K562 (cell line): Measurements from ENCODE around the gene CYTH1. TPM values are rescaled to one million over a fixed set of nuclear protein-coding genes. Genes with fewer than 3 reads are reported as not detected.

Source experiments
- ATAC-seq: fragments of 200-7000 bp; cut with Tn5 transposase; 3 replicates; pipeline ENCODE4 v1.9.1; 2020; ENCODE audit warnings: moderate library complexity
- BruUV-seq: library from RNA; stranded (reverse); fragments of 400-500 nt; replicated peaks from 2 replicates; lab custom pipeline; 2021; lab: Mats Ljungman, UMichigan
- CTCF ChIA-PET: fragments of 300-600 bp; formaldehyde crosslinking; extraction: SDS; loops from one replicate; lab custom pipeline; 2021; ENCODE audit warnings: low intra/inter-chr PET ratio; lab: Yijun Ruan, JAX
- POLR2A ChIA-PET: fragments of 300-600, 350-650 bp; sonication (Branson Sonifier 250); formaldehyde crosslinking; extraction: SDS; loops from one replicate; lab custom pipeline; 2021; ENCODE audit warnings: antibody characterized with exemption, inconsistent platforms; lab: Yijun Ruan, JAX
- DNase-seq, 4 experiments: peaks; one replicate each; pipeline versions ENCODE4 v3.0.0 to v3.0.0-alpha.2; 2011 to 2018; ENCODE audit warnings: low spot score in 3 of 4, mixed read lengths in 3 of 4; ENCODE audit errors: extremely low read depth in 1 of 4
- FAIRE-seq: peaks from 2 replicates; lab custom pipeline; 2011; peaks lifted over from hg19 to GRCh38; lab: Jason Lieb, UNC
- H2AFZ ChIP-seq: 2 replicates; pipeline ENCODE4 v1.6.0; 2011; ENCODE audit warnings: low read depth, low read length, control low read depth, inconsistent platforms
- H3K27ac ChIP-seq: fragments of 200-600 bp; 3 replicates; pipeline ENCODE4 v1.8.0; 2011; ENCODE audit warnings: low read depth, mild to moderate bottlenecking, control low read depth, inconsistent platforms, low read length, moderate library complexity, mixed read lengths; ENCODE audit errors: extremely low read depth
- H3K27me3 ChIP-seq, 2 experiments: fragments of 300-600 bp in 1 of 2; 2 replicates in 1 of 2; 3 replicates in 1 of 2; pipeline versions ENCODE4 v1.6.0 to v1.8.0; 2011; ENCODE audit warnings: inconsistent platforms in 2 of 2, low read length in 2 of 2, mild to moderate bottlenecking in 1 of 2, mixed read lengths in 1 of 2, moderate library complexity in 1 of 2; ENCODE audit not compliant: control insufficient read depth in 2 of 2, insufficient read depth in 2 of 2
- H3K36me3 ChIP-seq: fragments of 300-600 bp; 3 replicates; pipeline ENCODE4 v1.8.0; 2011; ENCODE audit warnings: mild to moderate bottlenecking, low read length, inconsistent platforms; ENCODE audit not compliant: control insufficient read depth, insufficient read depth
- H3K4me1 ChIP-seq, 2 experiments: fragments of 200-600 bp in 1 of 2; replicated peaks in 1 of 2; 2 replicates in 1 of 2; 3 replicates in 1 of 2; pipeline versions ENCODE4 v1.5.1 to v1.8.0; 2011; ENCODE audit warnings: inconsistent platforms in 2 of 2, low read length in 2 of 2, mild to moderate bottlenecking in 1 of 2, mixed read lengths in 1 of 2, moderate library complexity in 1 of 2; ENCODE audit not compliant: control insufficient read depth in 2 of 2, insufficient read depth in 2 of 2
- H3K4me2 ChIP-seq: 2 replicates; pipeline ENCODE4 v1.6.1; 2011; ENCODE audit warnings: low read length, control low read depth, inconsistent platforms, mixed read lengths; ENCODE audit not compliant: insufficient read depth
- H3K4me3 ChIP-seq: fragments of 200-600 bp; sonication (generic), shearing (Covaris generic); 2 replicates; pipeline ENCODE4 v1.5.1; 2016; ENCODE audit warnings: control low read depth, inconsistent platforms
- H3K79me2 ChIP-seq: fragments of 200-600 bp; 3 replicates; pipeline ENCODE4 v1.8.0; 2011; ENCODE audit warnings: low read length, inconsistent platforms; ENCODE audit not compliant: control insufficient read depth, insufficient read depth
- H3K9ac ChIP-seq, 2 experiments: 2 replicates each; pipeline versions ENCODE4 v1.6.0 to v1.6.1; 2011; ENCODE audit warnings: low read depth in 2 of 2, low read length in 2 of 2, control low read depth in 1 of 2, inconsistent platforms in 1 of 2, mild to moderate bottlenecking in 1 of 2, mixed read lengths in 1 of 2; ENCODE audit not compliant: insufficient read depth in 1 of 2
- H3K9me1 ChIP-seq: one replicate; pipeline ENCODE4 v1.6.0; 2011; ENCODE audit warnings: inconsistent platforms, mild to moderate bottlenecking, low read length, moderate library complexity; ENCODE audit not compliant: control insufficient read depth, insufficient read depth
- H3K9me3 ChIP-seq: replicated peaks from 2 replicates; pipeline ENCODE4 v1.5.1; 2011; ENCODE audit warnings: low read depth, low read length, inconsistent platforms; ENCODE audit not compliant: control insufficient read depth, insufficient read depth
- H4K20me1 ChIP-seq: replicated peaks from 2 replicates; pipeline ENCODE4 v1.6.1; 2011; ENCODE audit warnings: low read length, inconsistent platforms, mixed read lengths; ENCODE audit not compliant: control insufficient read depth, insufficient read depth
- ELK3 ChIP-seq: fragments of 450-650 bp; formaldehyde crosslinking; IDR thresholded peaks from 2 replicates; pipeline ENCODE4 v1.4.0; 2020; ENCODE audit warnings: mild to moderate bottlenecking
- EP400 ChIP-seq: fragments of 450-650 bp; IDR thresholded peaks from 2 replicates; pipeline ENCODE4 v1.6.1; 2017; ENCODE audit warnings: antibody characterized with exemption, mild to moderate bottlenecking, moderate library complexity
- HMBOX1 ChIP-seq: sonication (generic); IDR thresholded peaks from 2 replicates; pipeline ENCODE4 v1.6.1; 2016
- POLR2A ChIP-seq: fragments of 450-650 bp; conservative IDR thresholded peaks from 2 replicates; pipeline ENCODE4 v1.6.1; 2016
- SAFB ChIP-seq: fragments of 200-400 bp; formaldehyde crosslinking; IDR thresholded peaks from 2 replicates; pipeline ENCODE4 v1.6.1; 2017; ENCODE audit warnings: low read depth, low read length, borderline replicate concordance
- SRSF9 ChIP-seq: fragments of 200-400 bp; formaldehyde crosslinking; IDR thresholded peaks from 2 replicates; pipeline ENCODE4 v1.6.1; 2017; ENCODE audit warnings: low read depth, low read length, borderline replicate concordance
- TAF9B ChIP-seq: fragments of 450-650 bp; IDR thresholded peaks from 2 replicates; pipeline ENCODE4 v1.6.1; 2018; ENCODE audit warnings: mild to moderate bottlenecking; ENCODE audit not compliant: partially characterized antibody
- USF2 ChIP-seq: sonication (generic); formaldehyde crosslinking; IDR thresholded peaks from 2 replicates; pipeline ENCODE4 v1.5.0; 2020; ENCODE audit warnings: missing genetic modification reagents
- ZNF592 ChIP-seq: fragments of 450-650 bp; IDR thresholded peaks from 2 replicates; pipeline ENCODE4 v1.6.1; 2017; ENCODE audit warnings: antibody characterized with exemption, mild to moderate bottlenecking
- WGBS: fragments of 100-300 bp; shearing (Covaris generic); methylation state at CpG from one replicate; pipeline ENCODE4 v1.1.6; 2016; ENCODE audit warnings: low coverage, mixed read lengths; ENCODE audit not compliant: insufficient coverage; ENCODE audit errors: missing lambda C conversion rate; 5-methylcytosine and 5-hydroxymethylcytosine counted together
- in situ Hi-C: fragments of 300-500 bp; cut with MboI; formaldehyde crosslinking; loops from 4 replicates; pipeline ENCODE4 v1.15.0; 2018; ENCODE audit warnings: inconsistent platforms, mixed read lengths
- intact Hi-C: fragments of 100-400 bp; cut with micrococcal nuclease; formaldehyde crosslinking; loops from 2 replicates; pipeline ENCODE4 v1.14.2; 2022
- polyA plus RNA-seq, 8 experiments: library from polyadenylated mRNA; depleted of rRNA in 4 of 8; stranded (reverse) in 5 of 8; unstranded in 3 of 8; fragments of >200 nt; fragmentation: Nextera tagmentation in 2 of 8; fragmentation: Illumina TruSeq in 1 of 8; extraction: Ambion mirVana in 2 of 8; extraction: Trizol in 1 of 8; gene quantifications; 2 replicates each; pipeline versions ENCODE4 v1.2.1 to v1.2.3, GENCODE V29; 2011 to 2014; ENCODE audit warnings: inconsistent platforms in 1 of 8, missing spikeins in 1 of 8
- total RNA-seq, 7 experiments: library from RNA; depleted of rRNA in 6 of 7; stranded (reverse); fragments of >200 nt in 6 of 7; fragmentation: Illumina TruSeq in 2 of 7; extraction: Trizol in 2 of 7; gene quantifications; 2 replicates each; pipeline versions ENCODE4 v1.2.1 to v1.2.3, GENCODE V29; 2011 to 2021; ENCODE audit warnings: low replicate concordance in 1 of 7

The CYTH1 gene
- total and polyA plus RNA-seq, 9 of the 15 experiments (the other 6 are each of a cell fraction or from before 2014, with no cell fraction given), result 0.52 to 27.7 (median 16.8) TPM

GRCh38 chr17:78696016-78696982 is 85.8 kb downstream of the CYTH1 start (continued):
- TF ChIP-seq HMBOX1, result no peak
- TF ChIP-seq EP400, result no peak

GRCh38 chr17:78694805-78695531 is 87.1 kb downstream of the CYTH1 start:
- Histone ChIP-seq H4K20me1 (no peaks in the 10 kb centered on the region), H3K4me2 (no peak overlapping the region), H3K36me3 (peaks cover 26% of the 10 kb centered on the region; the same call in 2 of the 3 replicates), H3K27ac (no peak overlapping the region), H3K4me3 (no peak overlapping the region), H3K79me2 (no peaks in the 10 kb centered on the region), H3K27me3 (no peaks in the 10 kb centered on the region), H3K9me1 (no peaks in the 10 kb centered on the region), H3K4me1 (no peaks in the 10 kb centered on the region), H3K9me3 (no peaks in the 10 kb centered on the region), H2AFZ (no peak overlapping the region), H3K9ac (no peak overlapping the region)
- POLR2A ChIA-PET, result interaction anchor here (0.7 kb wide), 1 partner anchor 34 kb away, joined by 3 read pairs; no protein-coding TSS in a partner anchor
- 71% methylated on average over 16 of the region's 16 CpGs for WGBS
- DNase-seq (no peak), FAIRE-seq (no peak), ATAC-seq (no peak)
- intact Hi-C loops (no loop called here), in situ Hi-C loops (no loop called here)
- no TSS peak for BruUV-seq
- CTCF ChIA-PET, result no interaction called here
- TF ChIP-seq SRSF9, result no peak
- no peak for TF ChIP-seq ELK3 (CRISPR knock-in tag)
- no peak for TF ChIP-seq ZNF592
- TF ChIP-seq POLR2A, result no peak
- no peak for TF ChIP-seq TAF9B
- no peak for TF ChIP-seq USF2 (CRISPR knock-in tag)
- no peak for TF ChIP-seq SAFB
